ENCODE measurements around the gene ISOC2.

- TF ChIP-seq, protein P1, sequence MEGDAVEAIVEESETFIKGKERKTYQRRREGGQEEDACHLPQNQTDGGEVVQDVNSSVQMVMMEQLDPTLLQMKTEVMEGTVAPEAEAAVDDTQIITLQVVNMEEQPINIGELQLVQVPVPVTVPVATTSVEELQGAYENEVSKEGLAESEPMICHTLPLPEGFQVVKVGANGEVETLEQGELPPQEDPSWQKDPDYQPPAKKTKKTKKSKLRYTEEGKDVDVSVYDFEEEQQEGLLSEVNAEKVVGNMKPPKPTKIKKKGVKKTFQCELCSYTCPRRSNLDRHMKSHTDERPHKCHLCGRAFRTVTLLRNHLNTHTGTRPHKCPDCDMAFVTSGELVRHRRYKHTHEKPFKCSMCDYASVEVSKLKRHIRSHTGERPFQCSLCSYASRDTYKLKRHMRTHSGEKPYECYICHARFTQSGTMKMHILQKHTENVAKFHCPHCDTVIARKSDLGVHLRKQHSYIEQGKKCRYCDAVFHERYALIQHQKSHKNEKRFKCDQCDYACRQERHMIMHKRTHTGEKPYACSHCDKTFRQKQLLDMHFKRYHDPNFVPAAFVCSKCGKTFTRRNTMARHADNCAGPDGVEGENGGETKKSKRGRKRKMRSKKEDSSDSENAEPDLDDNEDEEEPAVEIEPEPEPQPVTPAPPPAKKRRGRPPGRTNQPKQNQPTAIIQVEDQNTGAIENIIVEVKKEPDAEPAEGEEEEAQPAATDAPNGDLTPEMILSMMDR (IDR thresholded peaks at IDR 0.05; ENCODE audit: insufficient read depth, low read depth, low read length): no peak
- no peak for TF ChIP-seq EZH2 (IDR thresholded peaks at IDR 0.05; ENCODE audit: insufficient read depth, low read length)
Observed at GRCh38 chr19:55486971-55487923, 25.8 kb upstream of the ISOC2 start.

Measured in astrocyte (in vitro differentiated cells and primary cell).